NCI-H1105 (cell line): ENCODE measurements around the gene PBX2.

Experiments used
- DNase-seq: peaks from one replicate; lab custom pipeline; 2025; lab: John Stamatoyannopoulos, UW

PBX2 gene

GRCh38 chr6:32174416-32174815, 15.6 kb downstream of the PBX2 start:
- no peak for DNase-seq

- DNase-seq, result no peak
Measured at GRCh38 chr6:32173051-32173727, 16.8 kb downstream of the PBX2 start.

- DNase-seq, result no peak
Measured at GRCh38 chr6:32171234-32171633, 18.8 kb downstream of the PBX2 start.

GRCh38 chr6:32170294-32170693, 19.7 kb downstream of the PBX2 start:
- DNase-seq, result no peak

DNA sequence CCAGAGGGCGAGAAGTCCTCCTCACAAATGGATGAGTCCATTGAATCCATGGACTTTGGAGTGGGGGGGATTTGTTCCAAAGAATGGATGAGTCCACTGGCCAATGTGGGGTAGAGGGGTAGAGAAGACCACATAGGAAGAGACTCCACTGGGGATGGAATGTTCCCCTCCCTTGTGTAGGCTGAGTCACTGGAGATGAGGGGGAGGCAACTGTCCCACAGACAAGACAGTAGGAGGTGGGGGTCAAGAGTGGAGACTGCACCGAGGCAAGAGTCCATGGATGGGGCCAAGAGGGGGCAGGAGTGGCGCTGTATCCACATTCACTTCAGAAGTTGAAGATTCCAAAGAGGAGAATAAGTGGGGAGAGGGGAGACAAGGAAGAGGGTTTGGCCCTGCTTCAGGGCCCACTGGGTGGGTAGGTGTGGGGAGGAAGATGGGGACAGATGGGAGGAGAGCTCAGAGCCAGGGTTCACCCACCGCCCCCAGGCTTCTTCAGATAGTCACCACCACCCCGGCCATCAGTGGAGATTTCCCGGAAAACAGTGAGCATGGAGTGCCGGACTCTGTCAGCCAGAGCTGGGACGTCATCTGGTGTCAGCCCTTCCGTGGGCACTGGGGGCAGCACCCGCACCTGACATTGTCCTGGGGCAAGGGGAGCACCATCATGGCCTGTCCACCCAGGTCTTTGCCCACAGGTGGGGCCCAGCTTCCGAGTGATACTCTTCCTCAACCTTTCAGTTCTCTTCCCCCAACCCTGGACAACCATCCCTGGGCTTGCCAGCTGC, 21.0 kb downstream of the PBX2 start:
- DNase-seq, result no peak

- no peak for DNase-seq
Measured at GRCh38 chr6:32168350-32168749, 21.7 kb downstream of the PBX2 start.

DNA sequence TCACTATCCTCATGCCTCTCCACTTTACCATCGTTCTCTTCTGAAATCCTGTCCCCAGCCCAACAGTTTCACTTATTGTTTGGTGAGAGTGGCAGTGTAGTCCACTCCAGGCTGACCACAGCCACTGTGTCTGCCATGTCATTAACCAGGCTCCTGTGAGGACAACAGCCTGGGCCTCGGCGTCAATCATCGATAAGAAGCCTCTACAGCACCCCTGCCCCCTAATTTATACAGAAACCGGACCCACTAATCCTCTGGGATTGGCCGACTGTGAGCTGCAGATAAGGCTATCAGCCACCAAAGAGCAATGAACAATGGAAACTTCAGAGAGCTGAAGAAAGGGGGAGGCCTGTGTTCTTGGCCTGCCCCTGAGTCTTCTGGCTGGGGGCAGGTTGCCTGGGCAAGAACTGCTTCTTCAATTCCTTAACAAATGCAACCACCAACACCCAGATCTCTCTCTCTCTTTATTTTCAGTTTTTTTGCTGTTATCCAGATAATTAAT, 22.2 kb downstream of the PBX2 start:
- no peak for DNase-seq

- DNase-seq, result no peak
Measured at GRCh38 chr6:32167154-32167760, 22.7 kb downstream of the PBX2 start.

- no peak for DNase-seq
Measured at GRCh38 chr6:32166411-32167061, 23.5 kb downstream of the PBX2 start.

GRCh38 chr6:32164295-32164694, 25.7 kb downstream of the PBX2 start, which contains the start of gene EGFL8:
Gene EGFL8 (plus strand): TSS chr6:32164595. CDS start chr6:32166166, 1,571 bp downstream.
- DNase-seq, result no peak

DNA sequence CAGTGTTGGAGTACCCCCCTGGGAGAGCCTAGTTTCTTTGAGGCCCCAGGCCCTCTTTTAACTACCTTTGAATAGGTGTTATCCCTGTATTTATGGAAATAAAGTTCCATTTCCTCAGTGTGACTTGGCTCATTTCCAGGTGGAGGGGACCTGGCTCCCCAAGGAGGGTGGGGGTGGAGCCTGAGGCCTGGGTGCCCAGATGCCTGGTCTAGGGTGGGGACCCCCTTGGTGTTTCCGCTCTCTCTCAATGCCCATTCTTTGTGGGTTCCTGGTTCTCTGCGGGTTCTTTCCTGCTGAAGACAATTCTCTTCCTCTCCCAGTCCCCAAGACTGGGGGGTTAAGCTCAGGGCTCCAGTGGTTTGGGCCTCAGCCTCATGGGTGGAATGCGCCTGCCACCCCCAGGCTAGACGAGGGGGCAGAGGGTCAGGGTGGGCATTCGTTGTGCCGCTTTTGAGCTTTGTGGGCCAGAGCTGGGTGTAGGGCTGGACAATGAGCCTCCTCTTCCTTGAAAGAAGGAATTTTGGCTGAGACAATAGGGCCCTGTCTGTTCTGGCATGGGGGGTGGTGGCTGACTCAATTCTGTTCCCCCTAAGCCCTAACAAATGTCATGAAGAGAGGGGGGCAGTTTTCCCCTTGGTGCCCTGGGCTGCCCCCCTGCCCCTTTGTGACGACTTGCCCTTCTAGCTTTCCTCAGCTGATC, 26.3 kb downstream of the PBX2 start:
- DNase-seq, result no peak

- no peak for DNase-seq
Measured at GRCh38 chr6:32158052-32158451, 31.9 kb downstream of the PBX2 start.

GRCh38 chr6:32156891-32157290, 33.1 kb downstream of the PBX2 start:
- DNase-seq, result no peak

DNA sequence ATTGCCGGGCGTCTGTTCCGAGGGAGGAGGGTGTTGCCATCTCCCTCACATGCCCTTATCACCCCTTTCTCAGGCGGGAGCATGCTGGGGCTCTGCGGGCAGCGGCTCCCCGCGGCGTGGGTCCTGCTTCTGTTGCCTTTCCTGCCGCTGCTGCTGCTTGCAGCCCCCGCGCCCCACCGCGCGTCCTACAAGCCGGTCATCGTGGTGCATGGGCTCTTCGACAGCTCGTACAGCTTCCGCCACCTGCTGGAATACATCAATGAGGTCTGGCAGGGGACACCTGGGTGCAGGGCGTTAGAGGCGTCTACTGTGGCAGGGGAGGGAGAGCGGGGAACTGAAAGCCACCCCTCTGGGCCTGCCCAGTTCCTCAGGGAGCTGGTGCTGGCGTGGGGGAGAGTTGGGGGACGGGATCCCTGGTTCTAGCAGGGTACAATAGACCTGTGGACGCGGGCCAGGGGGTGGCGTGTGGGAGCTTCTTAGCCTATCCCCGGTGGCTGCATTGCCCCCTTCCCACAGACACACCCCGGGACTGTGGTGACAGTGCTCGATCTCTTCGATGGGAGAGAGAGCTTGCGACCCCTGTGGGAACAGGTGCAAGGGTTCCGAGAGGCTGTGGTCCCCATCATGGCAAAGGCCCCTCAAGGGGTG, 35.4 kb downstream of the PBX2 start:
- peak; percentile 69 for DNase-seq

- DNase-seq, result peak; percentile 82
Measured at GRCh38 chr6:32153564-32154513, 36.2 kb downstream of the PBX2 start, which contains the start of gene PPT2. Gene PPT2 (plus strand): TSS chr6:32154141. CDS start chr6:32154595, 454 bp downstream.

GRCh38 chr6:32152769-32153563, 37.0 kb downstream of the PBX2 start:
- no peak for DNase-seq

DNA sequence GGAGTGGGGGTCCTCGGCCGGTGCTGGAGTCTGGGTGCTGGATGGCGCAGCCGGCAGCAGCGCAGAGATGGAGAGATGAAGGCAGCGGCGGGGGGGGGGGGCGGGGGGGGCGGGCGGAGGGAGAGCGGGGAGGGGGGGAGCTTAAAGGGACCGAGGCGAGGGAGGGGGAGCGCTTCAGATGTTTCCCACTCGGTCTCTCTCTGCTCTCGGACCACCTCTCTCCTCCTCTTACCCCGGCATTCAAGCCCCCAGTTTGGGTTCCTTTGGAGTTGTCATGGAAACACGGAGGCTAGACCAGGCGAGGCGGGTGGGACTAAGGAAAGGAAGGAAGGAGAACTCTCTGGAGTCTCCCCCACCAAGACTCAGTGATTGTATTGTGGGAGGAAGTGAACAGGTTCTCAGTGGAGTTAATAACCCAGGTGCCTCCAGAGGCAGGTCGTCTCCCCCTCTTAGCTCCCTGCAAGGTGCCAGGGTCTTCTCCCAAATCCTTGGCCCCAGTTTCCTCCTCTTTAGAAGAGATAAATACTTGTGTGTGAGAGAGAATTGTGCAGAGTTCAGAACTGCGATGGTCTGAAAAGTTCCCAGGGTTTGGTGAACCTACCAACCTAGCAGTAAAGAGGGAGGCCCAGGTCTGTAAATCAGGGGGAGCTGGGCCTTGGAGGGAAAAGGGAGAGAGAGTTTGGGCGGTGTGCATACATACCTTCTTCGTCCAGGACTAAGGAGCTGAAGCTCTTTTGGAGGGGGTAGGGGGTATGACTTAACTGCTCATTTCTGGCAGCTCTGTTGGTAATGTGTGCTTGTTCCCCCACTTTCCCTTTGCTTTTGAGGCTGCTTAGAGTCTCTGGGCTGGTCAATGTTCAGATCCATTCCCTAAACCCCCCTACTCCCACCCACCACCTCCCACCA, 37.9 kb downstream of the PBX2 start, which contains the start of gene PRRT1:
PRRT1 (minus strand) TSS at position 77 of the 906 bp plus-strand sequence. CDS start 112 bp downstream, outside the sequence.
- no peak for DNase-seq
